ENCODE measurements around the gene NUF2.

Gene NUF2

GRCh38 chr1:163378554-163378953 lies 56.8 kb downstream of the NUF2 start:
- ChIA-PET CTCF (no interaction called here), POLR2A (no interaction called here)
- no peak for DNase-seq (ENCODE audit: extremely low spot score)
- no peak for TF ChIP-seq CTCF (IDR thresholded peaks at IDR 0.05; ENCODE audit: control extremely low read depth, extremely low read depth, low read depth, missing control alignments)

- ChIA-PET POLR2A (no interaction called here), CTCF (no interaction called here)
- no peak for TF ChIP-seq CTCF (IDR thresholded peaks at IDR 0.05; ENCODE audit: control extremely low read depth, extremely low read depth, low read depth, missing control alignments)
- DNase-seq (ENCODE audit: extremely low spot score): no peak
Observed at GRCh38 chr1:163379801-163380200, 58.0 kb downstream of the NUF2 start.

- POLR2A ChIA-PET: no interaction called here
- CTCF ChIA-PET: interaction anchor here (0.8 kb wide), 1 partner anchor 35 kb away, joined by 3 read pairs; no protein-coding TSS in a partner anchor
- TF ChIP-seq CTCF (IDR thresholded peaks at IDR 0.05; ENCODE audit: control extremely low read depth, extremely low read depth, low read depth, missing control alignments): no peak
- no peak for DNase-seq (ENCODE audit: extremely low spot score)
Observed at GRCh38 chr1:163381487-163382184, 59.9 kb downstream of the NUF2 start.

- no peak for TF ChIP-seq CTCF (IDR thresholded peaks at IDR 0.05; ENCODE audit: control extremely low read depth, extremely low read depth, low read depth, missing control alignments)
- POLR2A ChIA-PET: no interaction called here
- no peak for DNase-seq (ENCODE audit: extremely low spot score)
- CTCF ChIA-PET: interaction anchor here (0.8 kb wide), 1 partner anchor 36 kb away, joined by 3 read pairs; no protein-coding TSS in a partner anchor
Observed at GRCh38 chr1:163382395-163382794, 60.6 kb downstream of the NUF2 start.

- ChIA-PET POLR2A (no interaction called here), CTCF (no interaction called here)
- no peak for DNase-seq (ENCODE audit: extremely low spot score)
- no peak for TF ChIP-seq CTCF (IDR thresholded peaks at IDR 0.05; ENCODE audit: control extremely low read depth, extremely low read depth, low read depth, missing control alignments)
Observed at GRCh38 chr1:163387146-163387545, 65.4 kb downstream of the NUF2 start.

- DNase-seq (ENCODE audit: extremely low spot score): no peak
- ChIA-PET POLR2A (no interaction called here), CTCF (interaction anchor here (0.8 to 1.8 kb wide), 3 partner anchors 14 to 23 kb away, joined by 3 to 6 read pairs (median 3); no protein-coding TSS in a partner anchor)
- no peak for TF ChIP-seq CTCF (IDR thresholded peaks at IDR 0.05; ENCODE audit: control extremely low read depth, extremely low read depth, low read depth, missing control alignments)
Observed at GRCh38 chr1:163388970-163389369, 67.2 kb downstream of the NUF2 start.

Data from GM10248 (cell line).